Activated naive CD4-positive, alpha-beta T cell treated with anti-CD3 and anti-CD28 coated beads, Interleukin-2, amount 50 U/mL, for 72 hours (primary cell): ENCODE data around the gene WDHD1. TPM values are rescaled to one million over a fixed set of nuclear protein-coding genes. Genes with fewer than 3 reads are reported as not detected.
"Not testable (repeated sequence)": the region's sequence is repeated elsewhere in the genome, so short reads cannot be mapped to it uniquely, and the experiment has no call there.

ENCODE experiments used
- ATAC-seq, 2 donors: fragments of 150-1000 bp; cut with Tn5 transposase; 2 replicates each; pipeline ENCODE4 v1.10.0; 2021; ENCODE audit warnings: mild to moderate bottlenecking in 2 of 2, moderate library complexity in 2 of 2
- DNase-seq, 2 donors: peaks; one replicate each; pipeline ENCODE4 v3.0.0; 2021 to 2022; ENCODE audit warnings: low spot score in 2 of 2
- H3K27ac Mint-ChIP-seq, 2 donors: one replicate each; pipeline ENCODE4 v1.8.0; 2022; ENCODE audit warnings: mild to moderate bottlenecking in 2 of 2, mixed read lengths in 2 of 2
- H3K36me3 Mint-ChIP-seq, 2 donors: one replicate each; pipeline ENCODE4 v1.8.0; 2022; ENCODE audit warnings: mixed read lengths in 2 of 2
- H3K9me3 Mint-ChIP-seq, 2 donors: one replicate each; pipeline ENCODE4 v1.8.0; 2022; ENCODE audit warnings: mixed read lengths in 2 of 2
- total RNA-seq, 2 donors: library from RNA; stranded (reverse); gene quantifications; one replicate each; pipeline ENCODE4 v1.2.3, GENCODE V29; 2022

WDHD1 gene
- total RNA-seq, 2 donors from 2014 or later = 60.7 to 64.8 TPM

DNA sequence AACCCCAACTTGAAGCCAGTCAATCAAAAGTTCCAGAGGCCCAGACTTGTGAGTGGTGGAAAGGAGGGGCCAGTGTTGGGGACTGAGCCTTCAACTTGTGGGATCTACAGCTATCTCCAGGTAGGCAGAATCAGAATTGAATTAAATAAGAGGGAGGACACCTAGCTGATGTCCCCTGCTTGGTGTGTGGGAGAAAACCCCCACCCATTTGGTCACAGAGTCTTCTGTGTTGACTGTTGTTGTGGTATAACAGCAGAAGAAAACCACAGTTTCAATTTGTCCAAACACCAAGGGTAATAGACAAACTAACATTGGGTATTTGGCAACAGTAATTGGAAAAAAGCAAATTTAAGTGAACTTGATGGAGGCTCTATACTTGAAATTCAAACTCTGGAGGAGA is 120.8 kb downstream of the WDHD1 start:
- ATAC-seq (no peak), DNase-seq (no peak)
- no peaks in the 10 kb centered on the region for H3K9me3 Mint-ChIP-seq

GRCh38 chr14:54902521-54903420 is 124.1 kb downstream of the WDHD1 start, which contains the start of gene GCH1:
Gene GCH1 (minus strand): TSS chr14:54902826. CDS start chr14:54902663, 163 bp downstream.
- peak; percentile 78 to 86 for DNase-seq
- Mint-ChIP-seq H3K27ac (peak within 1 kb of the TSS; percentile 60 to 86), H3K36me3 (peaks cover 0 to 6% of the 10 kb centered on the region in 2 donors), H3K9me3 (no peaks in the 10 kb centered on the region)
- ATAC-seq = peak; percentile 84 to 87

More for the DNA sequence above, 120.8 kb downstream of the WDHD1 start:
- Mint-ChIP-seq H3K36me3 (no peaks in the 10 kb centered on the region), H3K27ac (no peak overlapping the region)

GRCh38 chr14:54902143-54902520 is 124.8 kb downstream of the WDHD1 start:
- DNase-seq (peak; percentile 78 to 87), ATAC-seq (peak; percentile 76 to 78)
- H3K9me3 Mint-ChIP-seq = no peaks in the 10 kb centered on the region
- H3K27ac Mint-ChIP-seq = peak overlapping the region in 1 of 2 donors; percentile 86
- H3K36me3 Mint-ChIP-seq = peaks cover 0 to 6% of the 10 kb centered on the region in 2 donors

GRCh38 chr14:54901380-54902142 is 125.3 kb downstream of the WDHD1 start:
- no peak for ATAC-seq
- Mint-ChIP-seq H3K36me3 (peaks cover 0 to 6% of the 10 kb centered on the region in 2 donors), H3K27ac (peak overlapping the region; percentile 86 to 88), H3K9me3 (no peaks in the 10 kb centered on the region)
- DNase-seq = no peak

DNA sequence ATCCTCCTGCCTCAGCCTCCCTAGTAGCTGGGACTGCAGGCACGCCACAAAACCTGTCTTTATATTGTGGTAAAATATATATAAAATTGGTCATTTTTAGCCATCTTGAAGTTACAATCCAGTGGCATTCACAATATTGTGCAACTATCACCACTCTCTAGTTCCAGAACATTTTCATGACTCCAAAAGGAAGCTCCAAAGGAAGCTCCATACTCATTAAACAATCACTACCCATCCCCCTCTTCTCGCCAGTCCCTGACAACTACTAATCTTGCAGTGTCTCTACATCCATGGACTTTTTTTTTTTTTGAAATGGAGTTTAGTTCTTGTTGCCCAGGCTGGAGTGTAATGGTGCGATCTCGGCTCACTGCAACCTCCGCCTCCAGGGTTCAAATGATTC is 127.3 kb downstream of the WDHD1 start:
- Mint-ChIP-seq H3K9me3 (no peaks in the 10 kb centered on the region), H3K27ac (no peak overlapping the region), H3K36me3 (peaks cover 0 to 6% of the 10 kb centered on the region in 2 donors)
- no peak for ATAC-seq
- no peak for DNase-seq

DNA sequence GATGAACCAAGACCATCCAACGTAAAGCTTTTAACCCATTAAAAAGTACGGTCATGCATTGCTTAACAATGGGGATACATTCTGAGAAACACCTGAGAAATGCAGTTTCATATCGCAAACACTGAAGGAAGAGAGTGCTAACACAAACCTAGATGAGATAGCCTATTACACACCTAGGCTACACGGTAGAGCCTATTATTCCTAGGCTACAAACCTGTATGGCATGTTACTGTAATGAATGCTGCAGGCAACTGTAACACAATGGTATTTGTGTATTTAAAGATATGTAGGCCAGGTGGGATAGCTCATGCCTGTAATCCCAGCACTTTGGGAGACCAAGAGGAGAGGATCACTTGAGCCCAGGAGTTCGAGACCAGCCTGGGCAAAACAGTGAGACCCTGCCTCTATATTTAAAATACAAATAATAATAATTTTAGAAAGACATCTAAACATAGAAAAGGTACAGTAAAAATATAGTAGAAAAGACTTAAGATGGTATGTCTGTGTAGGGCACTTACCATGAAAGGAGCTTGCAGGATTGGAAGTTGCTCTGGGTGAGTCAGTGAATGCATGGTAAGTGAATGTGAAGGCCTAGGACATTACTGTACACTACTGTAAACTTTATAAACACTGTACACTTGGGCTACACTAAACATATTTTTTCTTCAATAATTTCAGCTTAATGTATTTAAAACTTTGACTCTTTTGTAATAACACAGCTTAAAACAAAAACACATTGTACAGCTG is 128.9 kb downstream of the WDHD1 start:
- H3K9me3 Mint-ChIP-seq, H3K27ac Mint-ChIP-seq, ATAC-seq, DNase-seq, H3K36me3 Mint-ChIP-seq: not testable (repeated sequence)

DNA sequence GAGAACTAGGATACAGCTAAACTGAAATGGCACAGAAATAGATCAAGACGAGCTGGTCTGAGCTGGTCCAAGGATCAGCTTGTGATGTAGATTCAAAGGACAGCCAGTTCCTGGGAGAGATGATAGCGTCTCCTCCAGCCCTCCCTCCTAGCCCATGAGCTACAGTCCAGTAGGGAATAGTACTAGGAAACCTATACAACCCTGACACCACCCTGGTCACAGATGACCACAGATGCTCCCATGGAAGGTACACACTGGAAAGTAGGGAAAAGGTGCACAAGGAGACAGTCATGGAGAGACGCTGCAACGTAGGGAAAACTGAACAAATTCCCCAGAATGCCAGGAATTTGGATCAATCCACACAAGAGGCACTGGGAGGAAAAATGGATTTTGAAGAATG is 131.2 kb downstream of the WDHD1 start:
- H3K9me3 Mint-ChIP-seq = no peaks in the 10 kb centered on the region
- H3K36me3 Mint-ChIP-seq = peaks cover 0 to 6% of the 10 kb centered on the region in 2 donors
- DNase-seq = no peak
- ATAC-seq = no peak
- no peak overlapping the region for H3K27ac Mint-ChIP-seq

- H3K36me3 Mint-ChIP-seq = no peaks in the 10 kb centered on the region
- no peak overlapping the region for H3K27ac Mint-ChIP-seq
- no peak for ATAC-seq
Measured at GRCh38 chr14:54894995-54895394, 131.9 kb downstream of the WDHD1 start.

DNA sequence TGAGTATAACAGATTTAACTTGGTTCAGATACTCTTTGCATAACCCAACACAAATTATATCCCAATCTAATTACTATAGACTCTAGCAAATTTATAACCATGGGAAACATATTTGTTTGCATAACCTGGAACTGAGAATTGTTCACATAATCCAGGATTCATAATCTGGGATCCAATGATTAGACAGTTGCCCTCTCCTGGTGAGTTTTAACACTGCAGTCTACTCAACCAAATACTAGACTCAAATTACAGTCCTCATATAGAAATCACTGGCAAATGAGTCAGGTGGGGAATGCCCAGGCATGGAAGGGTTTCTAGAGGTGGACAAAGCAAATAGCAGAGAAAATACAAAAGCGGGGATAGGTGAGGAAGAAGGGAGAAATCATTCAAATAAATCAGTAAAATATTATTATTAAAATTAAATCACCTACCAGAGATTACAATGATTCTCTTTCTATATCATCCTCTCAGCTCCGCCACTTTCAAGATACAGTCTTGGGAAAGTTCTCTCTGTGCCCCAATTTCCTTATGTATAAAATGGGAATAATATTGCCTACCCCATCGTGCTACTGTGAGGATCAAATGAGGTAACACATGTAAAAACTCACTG is 133.6 kb downstream of the WDHD1 start:
- DNase-seq (no peak), ATAC-seq (peak; percentile 68 to 89)
- Mint-ChIP-seq H3K36me3 (no peaks in the 10 kb centered on the region), H3K27ac (no peak overlapping the region), H3K9me3 (no peaks in the 10 kb centered on the region)

More at GRCh38 chr14:54894995-54895394, 131.9 kb downstream of the WDHD1 start:
- DNase-seq = no peak
- no peaks in the 10 kb centered on the region for H3K9me3 Mint-ChIP-seq

DNA sequence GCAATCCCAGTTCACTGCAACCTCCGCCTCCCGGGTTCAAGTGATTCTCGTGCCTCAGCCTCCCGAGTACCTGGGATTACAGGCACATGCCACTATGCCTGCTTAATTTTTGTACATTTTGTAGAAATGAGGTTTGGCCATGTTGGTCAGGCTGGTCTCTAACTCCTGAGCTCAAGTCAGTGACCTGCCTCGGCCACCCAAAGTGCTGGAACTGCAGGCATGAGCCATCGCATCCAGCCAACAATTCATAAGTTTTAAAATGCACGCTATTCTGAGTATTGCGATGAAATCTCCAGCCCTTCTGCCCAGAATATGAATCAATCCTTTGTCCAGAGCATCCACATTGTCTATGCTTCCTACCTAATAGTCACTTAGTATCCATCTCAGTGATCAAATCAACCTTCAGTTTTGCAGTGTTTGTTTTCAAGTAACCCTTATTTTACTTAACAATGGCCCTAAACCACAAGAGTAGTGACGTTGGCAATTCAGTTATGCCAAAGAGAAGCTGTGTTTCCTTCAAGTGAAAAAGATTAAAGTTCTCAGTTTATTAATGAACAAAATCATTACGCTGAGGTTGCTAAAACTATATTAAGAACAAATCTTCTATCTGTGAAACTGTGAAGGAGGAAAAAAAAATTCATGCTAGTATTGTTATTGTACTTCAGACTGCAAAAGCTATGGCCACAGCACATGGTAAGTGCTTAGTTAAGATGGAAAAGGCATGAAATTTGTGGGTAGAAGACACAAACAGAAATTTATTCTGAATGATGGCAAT is 135.2 kb downstream of the WDHD1 start:
- Mint-ChIP-seq H3K27ac (peak overlapping the region in 1 of 2 donors; percentile 16), H3K36me3 (no peaks in the 10 kb centered on the region), H3K9me3 (no peaks in the 10 kb centered on the region)
- DNase-seq (no peak), ATAC-seq (no peak)

DNA sequence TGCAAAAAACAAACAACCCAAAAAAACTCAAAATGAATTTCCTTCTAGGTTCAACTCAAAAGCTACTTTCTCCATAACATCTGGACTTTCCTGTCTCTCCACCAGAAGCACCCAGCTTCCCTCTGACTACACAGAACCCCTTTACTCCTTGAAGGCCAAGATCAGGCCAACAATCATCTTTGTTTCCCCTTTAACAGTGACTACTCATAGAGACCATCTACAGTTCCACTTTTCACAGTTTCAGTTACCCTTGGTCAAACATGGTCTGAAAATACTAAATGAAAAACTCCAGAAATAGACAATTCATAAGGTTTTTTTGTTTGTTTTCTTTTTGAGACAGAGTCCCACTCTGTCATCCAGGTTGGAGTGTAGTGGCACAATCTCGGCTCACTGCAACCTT is 136.1 kb downstream of the WDHD1 start:
- no peak for ATAC-seq
- peak overlapping the region in 1 of 2 donors; percentile 1 for H3K27ac Mint-ChIP-seq
- no peak for DNase-seq
- H3K36me3 Mint-ChIP-seq = no peaks in the 10 kb centered on the region
- H3K9me3 Mint-ChIP-seq = no peaks in the 10 kb centered on the region

GRCh38 chr14:54889919-54890318 is 137.0 kb downstream of the WDHD1 start:
- Mint-ChIP-seq H3K36me3 (no peaks in the 10 kb centered on the region), H3K9me3 (no peaks in the 10 kb centered on the region), H3K27ac (peak overlapping the region in 1 of 2 donors; percentile 10)
- DNase-seq = no peak
- ATAC-seq = peak in 1 of 2 donors; percentile 51
